DMS114 treated with DMSO at 0.1 percent for 48 hours (cell line): ENCODE measurements around the gene MED14.
A peak's percentile ranks its signal among the peaks of the same experiment; 100 is the strongest.
"Not testable (repeated sequence)": the region's sequence is repeated elsewhere in the genome, so short reads cannot be mapped to it uniquely, and the experiment has no call there.

Experiments
- DNase-seq: peaks from one replicate; lab custom pipeline; 2025; ENCODE audit not compliant: unreplicated experiment; lab: John Stamatoyannopoulos, UW

MED14 gene

DNA sequence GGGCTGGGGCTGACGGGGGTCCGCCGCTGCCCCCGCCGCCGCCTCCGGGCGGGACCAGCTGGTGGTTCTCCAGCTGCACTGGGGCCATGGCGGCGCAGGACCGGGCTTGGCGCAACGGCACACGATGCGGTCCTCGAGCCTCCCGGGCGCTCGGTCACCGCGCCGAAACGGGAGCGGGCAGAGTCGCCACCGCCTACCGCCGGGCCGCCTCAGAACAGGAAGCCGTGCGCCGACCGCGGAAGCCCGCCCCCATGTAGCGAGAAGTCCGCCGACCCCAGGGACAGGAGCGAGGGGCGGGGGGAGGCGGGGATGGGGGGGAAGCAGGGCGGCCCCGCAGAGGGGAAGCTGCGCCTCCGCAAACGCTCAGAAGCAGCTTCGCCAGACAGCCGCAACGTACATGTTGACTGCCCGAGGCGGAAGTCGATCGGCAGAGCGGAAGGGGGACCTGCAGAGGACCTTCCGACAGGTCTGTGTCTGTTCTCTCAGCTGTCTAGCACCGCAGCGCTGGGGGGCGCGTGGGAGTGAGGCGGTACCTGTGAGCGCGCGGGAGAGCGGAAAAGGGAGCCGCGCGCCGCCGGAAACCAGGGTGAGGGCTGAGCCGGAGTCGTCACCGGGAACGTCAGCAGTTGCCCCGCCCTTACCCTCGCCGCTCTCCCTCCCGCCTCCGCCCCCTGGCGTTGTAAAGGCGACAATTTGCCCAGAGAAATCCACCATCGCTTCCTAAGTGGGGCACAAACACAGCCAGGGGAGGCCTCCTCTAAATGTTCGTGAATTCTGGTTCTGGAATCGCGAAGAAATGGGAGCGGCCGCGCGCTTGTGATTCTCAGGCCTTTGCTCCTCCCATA is at the start of gene MED14:
Gene MED14 (minus strand): TSS at position 218 of the 845 bp plus-strand sequence. CDS start 130 bp downstream, at position 88.
- peak; percentile 76 for DNase-seq

DNA sequence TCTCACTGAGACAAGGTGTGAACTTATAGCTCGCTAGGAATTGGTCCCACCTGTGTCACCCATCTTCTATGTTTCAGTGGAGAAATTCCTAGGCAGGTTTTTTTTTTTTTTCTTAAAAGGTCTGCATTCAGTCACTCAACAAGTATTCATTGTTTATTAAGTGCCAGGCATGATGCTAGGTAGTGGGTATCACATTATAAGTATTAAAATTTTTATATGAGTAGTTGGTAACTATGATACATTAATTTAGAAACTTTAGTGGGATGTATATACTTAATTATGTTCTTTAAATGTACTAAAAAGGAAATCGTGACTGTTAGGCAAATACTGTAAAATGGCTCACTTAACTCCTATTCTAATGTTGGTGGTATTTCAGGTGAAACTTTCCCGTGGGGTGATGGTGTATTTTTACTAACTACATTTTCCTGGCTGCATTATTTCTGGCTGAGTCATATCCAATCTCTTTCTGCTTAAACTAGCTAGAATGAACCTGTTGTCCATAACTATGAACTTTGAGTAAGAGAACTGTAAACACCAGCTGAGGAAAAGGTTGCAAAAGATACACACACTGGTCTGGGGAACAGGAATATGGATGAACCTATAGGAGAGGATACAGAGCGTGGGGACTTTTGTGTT is 49.3 kb upstream of the MED14 start:
- no peak for DNase-seq

DNA sequence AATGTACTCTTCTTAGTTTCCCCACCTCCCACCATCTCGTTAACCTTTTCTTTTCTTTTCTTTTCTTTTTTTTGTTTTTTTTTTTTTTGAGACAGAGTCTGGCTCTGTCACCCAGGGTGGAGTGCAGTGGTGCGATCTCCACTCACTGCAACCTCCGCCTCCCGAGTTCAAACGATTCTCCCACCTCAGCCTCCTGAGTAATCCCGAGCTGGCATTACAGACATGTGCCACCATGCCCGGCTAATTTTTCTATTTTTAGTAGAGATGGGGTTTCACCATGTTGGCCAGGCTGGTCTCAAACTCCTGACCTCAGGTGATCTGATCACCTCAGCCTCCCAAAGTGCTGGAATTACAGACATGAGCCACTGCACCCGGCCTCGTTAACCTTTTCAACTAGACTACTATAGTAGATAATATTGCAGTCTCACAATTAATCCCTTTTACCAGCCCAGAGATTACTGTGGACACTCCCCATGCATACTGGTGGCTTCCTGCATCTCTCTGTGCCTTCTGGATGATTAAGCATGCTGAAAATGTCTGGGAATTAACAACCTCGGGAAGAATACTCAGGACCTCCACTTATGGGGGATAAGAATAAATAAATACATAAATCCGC is 47.4 kb upstream of the MED14 start:
- not testable (repeated sequence) for DNase-seq

GRCh38 chrX:40780951-40781350 is 45.6 kb upstream of the MED14 start:
- no peak for DNase-seq

DNA sequence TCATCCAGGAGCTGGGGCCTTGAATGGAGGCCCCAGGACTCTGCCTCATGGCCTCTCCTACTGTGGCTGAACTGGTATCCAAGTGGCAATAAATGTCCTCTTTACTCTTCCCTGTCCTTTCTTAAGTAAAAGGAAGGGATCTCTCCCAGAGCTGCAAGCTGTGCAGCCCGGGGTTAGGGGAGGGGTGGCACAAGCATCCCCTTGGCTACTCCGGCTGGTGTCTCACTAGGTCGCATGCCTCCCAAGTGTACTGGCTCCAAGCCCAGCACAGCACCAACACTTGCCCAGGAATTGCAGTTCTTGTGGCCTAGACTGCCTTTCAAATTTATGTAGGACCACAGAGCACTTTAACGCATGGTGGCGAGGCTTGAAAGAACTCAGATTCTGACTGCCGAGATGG is 44.7 kb upstream of the MED14 start:
- no peak for DNase-seq

GRCh38 chrX:40778861-40779575 is 43.7 kb upstream of the MED14 start:
- no peak for DNase-seq

DNA sequence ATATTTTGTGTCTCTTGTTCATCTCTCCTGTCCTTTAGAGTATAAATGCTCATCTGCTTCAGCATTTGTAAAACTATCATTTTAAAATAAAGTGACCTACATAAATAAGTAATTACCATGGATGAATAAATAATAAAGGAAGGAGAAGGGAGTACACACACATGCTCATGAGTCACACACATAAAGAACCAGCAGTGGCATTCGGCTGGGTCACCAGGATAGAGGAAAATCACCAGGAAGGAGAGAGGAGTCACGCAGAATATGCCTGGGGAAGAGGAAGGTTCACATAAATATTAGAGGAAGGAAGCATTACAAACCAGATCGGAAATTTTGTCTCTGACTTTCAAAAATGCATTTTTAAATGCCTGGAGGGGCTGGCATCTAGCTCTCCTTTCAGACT is 38.5 kb upstream of the MED14 start:
- no peak for DNase-seq

DNA sequence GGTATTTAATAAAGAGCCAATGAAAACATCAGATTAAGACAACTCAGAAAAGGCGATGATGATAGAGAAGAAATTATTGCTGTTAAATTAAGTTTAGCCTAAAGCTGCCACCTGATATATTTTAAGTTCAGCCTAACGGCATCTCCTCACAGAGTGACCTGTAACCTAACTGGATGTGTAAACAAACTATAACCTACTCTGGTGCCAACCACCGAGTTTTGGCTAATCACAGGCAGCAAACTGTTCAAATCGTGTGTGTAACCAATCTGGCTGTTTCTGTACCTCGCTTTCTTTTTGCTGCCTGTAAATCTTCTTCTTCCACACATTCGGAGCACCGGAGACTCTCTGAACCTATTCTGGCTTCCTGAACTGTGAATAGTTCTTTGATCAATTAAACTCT is 37.8 kb upstream of the MED14 start:
- no peak for DNase-seq

DNA sequence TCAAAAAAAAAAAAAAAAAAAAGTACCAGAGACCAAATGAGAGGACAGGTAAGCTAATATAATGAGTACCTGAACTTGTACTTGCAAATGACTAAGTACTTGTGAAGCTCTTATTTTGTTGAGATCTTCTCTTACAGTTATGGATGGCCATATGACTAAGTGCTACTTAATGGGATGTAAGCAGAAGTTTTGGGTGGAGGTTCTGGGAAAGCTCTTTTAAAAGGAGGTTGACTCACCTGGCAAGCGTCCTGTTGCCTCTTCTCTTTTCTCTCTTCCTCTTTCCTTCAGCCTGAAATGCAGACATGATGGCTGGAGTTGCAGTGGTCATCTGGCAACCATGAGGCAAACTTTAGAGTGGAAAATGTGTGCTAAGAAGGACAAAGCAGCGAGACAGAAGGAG is 36.9 kb upstream of the MED14 start:
- DNase-seq = no peak

DNA sequence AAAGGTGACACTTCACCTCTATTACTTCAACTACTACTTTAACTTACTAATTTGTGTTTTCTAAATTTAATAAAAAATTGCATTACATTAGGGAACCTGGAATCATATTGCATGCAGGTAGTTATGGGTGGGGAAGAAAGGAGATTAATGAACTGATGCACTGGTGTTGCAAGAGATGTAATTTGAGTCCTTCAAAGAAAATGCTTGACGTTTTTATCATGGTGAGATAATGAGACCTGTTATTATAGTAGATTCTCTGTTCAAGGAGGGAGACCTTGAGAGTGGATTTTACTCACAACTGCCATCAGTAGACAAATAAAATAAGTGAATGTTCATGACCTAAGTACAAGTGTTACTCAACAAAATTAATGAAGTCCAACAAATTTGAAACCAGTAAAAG is 26.4 kb upstream of the MED14 start:
- no peak for DNase-seq

GRCh38 chrX:40759374-40759773 is 24.0 kb upstream of the MED14 start:
- DNase-seq = no peak

DNA sequence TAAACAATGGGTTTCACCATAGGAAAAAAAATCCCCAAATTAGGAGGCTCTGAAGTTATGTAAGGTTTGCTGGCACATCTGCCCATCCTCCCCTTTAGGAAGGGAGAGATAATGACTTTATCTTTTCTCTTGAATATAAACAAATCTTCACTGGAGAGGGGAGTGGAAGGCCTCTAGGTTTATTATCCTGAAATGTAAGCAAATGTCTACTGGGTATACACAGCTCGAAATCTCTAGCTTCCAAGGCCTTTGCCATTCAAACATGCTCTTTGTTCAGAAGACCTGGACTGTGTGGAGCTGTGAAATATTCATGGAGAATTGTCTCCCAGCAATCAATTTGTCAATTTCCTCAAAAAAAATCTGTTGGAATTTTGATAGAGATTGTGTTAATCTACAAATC is 21.7 kb upstream of the MED14 start:
- no peak for DNase-seq

- no peak for DNase-seq
Measured at GRCh38 chrX:40755291-40756249, 20.2 kb upstream of the MED14 start.

DNA sequence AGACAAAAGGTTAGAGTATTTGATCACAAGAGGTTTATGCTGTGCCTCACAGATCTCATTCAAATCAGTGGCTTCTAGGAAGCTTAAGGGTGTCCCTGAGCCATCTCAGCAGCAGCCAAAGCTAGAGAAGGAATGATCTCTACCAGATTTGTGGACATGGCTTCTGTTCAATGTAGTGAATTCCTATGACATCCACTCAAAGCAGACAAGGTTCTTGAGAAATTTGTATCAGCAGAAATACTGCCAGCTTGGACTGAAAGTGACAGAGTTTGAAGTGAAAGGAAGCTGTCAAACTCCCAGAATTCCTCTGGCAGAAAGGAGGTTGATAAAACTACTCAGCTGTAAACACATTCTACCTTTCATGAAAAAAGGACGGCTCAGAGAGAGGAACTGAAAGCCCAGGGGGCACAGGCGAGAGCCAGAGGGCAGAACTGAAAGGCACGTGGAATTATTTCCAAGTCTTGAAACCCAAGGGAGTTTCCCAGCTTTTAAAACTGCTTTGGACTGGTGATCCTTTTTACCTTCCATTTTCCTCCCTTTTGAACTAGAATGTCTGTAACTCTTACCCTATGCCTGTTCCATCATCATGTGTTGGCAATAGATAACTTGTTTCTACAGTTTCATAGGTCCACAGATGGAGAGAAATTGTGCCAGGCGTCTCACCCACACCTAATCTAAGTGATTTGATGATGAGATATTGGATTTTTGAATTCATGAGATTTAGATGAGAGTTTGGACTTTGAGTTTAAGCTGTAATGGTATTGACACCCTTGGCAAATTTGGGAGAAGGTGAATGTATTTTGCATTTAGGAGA is 14.5 kb upstream of the MED14 start:
- no peak for DNase-seq

- no peak for DNase-seq
Measured at GRCh38 chrX:40748977-40749376, 13.6 kb upstream of the MED14 start.

DNA sequence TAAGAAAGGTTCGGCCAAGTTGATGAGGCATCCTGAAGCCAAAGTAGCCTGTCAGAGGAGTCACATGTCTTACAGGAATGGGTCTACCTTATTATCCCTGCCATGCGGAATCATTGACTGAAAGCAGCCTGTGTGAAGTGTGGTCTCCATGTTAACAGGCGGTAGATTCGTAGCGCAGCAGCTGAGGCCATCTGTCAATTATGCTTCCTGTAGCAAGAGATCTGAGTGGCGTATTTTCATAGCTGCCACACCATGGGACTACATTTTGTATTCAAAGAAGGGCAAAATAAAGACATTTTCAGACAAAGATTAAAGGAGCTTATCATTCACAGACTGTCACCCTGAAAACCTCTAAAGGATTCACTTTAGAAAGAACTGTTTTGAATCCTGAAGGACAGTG is 11.2 kb upstream of the MED14 start:
- no peak for DNase-seq

GRCh38 chrX:40736170-40736505 is 796 bp upstream of the MED14 start:
- no peak for DNase-seq

GRCh38 chrX:40734971-40735324 is 394 bp downstream of the MED14 start:
- no peak for DNase-seq

DNA sequence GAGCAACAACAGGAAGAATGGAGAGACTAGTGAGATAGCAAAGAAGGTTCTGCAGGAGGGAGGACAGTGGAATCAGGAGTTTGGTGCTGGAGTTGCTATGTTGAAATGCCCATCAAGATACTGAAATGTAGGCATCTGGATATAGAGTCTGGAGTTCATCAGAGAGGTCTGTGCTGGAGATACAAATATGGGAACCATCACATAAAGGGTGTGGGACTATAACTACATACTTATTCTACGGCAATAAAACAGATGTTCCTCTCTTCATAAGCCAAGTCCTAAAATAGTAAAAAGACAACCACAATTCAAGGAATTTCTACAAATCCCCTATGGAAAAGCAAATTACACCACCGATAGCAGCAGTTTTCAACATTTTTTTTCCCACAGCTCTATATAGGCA is 1.6 kb downstream of the MED14 start:
- no peak for DNase-seq

- DNase-seq = not testable (repeated sequence)
Measured at GRCh38 chrX:40732499-40732898, 2.8 kb downstream of the MED14 start.
